Mesenchymal stem cell (in vitro differentiated cells and primary cell): Measurements from ENCODE around the gene SIN3B.

Source experiments
- DNase-seq: peaks from one replicate; pipeline ENCODE4 v3.0.0-alpha.2; 2013
- H2AFZ ChIP-seq: one replicate; pipeline ENCODE4 v1.6.1; 2013; ENCODE audit warnings: low read depth, mild to moderate bottlenecking, control low read depth, inconsistent platforms, low read length, moderate library complexity
- H2AK5ac ChIP-seq: 2 replicates; pipeline ENCODE4 v1.6.1; 2013; ENCODE audit warnings: low read length, moderate library complexity, mild to moderate bottlenecking, inconsistent platforms; ENCODE audit not compliant: severe bottlenecking
- H2BK120ac ChIP-seq: one replicate; pipeline ENCODE4 v1.6.1; 2013; ENCODE audit warnings: low read depth, mild to moderate bottlenecking, inconsistent platforms, low read length, moderate library complexity
- H2BK12ac ChIP-seq, 2 experiments: one replicate each; pipeline ENCODE4 v1.6.1; 2013; ENCODE audit warnings: inconsistent platforms in 2 of 2, low read length in 2 of 2, mild to moderate bottlenecking in 2 of 2, moderate library complexity in 2 of 2, control low read depth in 1 of 2
- H2BK15ac ChIP-seq: one replicate; pipeline ENCODE4 v1.6.1; 2013; ENCODE audit warnings: mild to moderate bottlenecking, low read depth, inconsistent platforms; ENCODE audit not compliant: poor library complexity, severe bottlenecking
- H2BK5ac ChIP-seq: 2 replicates; pipeline ENCODE4 v1.6.1; 2013; ENCODE audit warnings: low read depth, mild to moderate bottlenecking, low read length, control low read depth, inconsistent platforms; ENCODE audit not compliant: poor library complexity, severe bottlenecking
- H3K14ac ChIP-seq, 2 experiments: one replicate each; pipeline ENCODE4 v1.6.1; 2013; ENCODE audit warnings: inconsistent platforms in 2 of 2, low read length in 2 of 2, control low read depth in 1 of 2, mild to moderate bottlenecking in 1 of 2, moderate library complexity in 1 of 2
- H3K18ac ChIP-seq, 2 experiments: one replicate each; pipeline ENCODE4 v1.6.1; 2013; ENCODE audit warnings: inconsistent platforms in 2 of 2, low read length in 2 of 2, control low read depth in 1 of 2, low read depth in 1 of 2, mild to moderate bottlenecking in 1 of 2
- H3K23ac ChIP-seq, 2 experiments: one replicate each; pipeline ENCODE4 v1.6.1; 2013; ENCODE audit warnings: inconsistent platforms in 2 of 2, low read length in 2 of 2, mild to moderate bottlenecking in 2 of 2, moderate library complexity in 2 of 2, control low read depth in 1 of 2
- H3K27ac ChIP-seq: 2 replicates; pipeline ENCODE4 v1.5.1; 2013; ENCODE audit warnings: mild to moderate bottlenecking, moderate library complexity, low read length, control low read depth, inconsistent platforms; ENCODE audit not compliant: poor library complexity, severe bottlenecking
- H3K27me3 ChIP-seq, 2 experiments: 2 replicates each; pipeline versions ENCODE4 v1.6.1 to v1.7.0; 2013; ENCODE audit warnings: low read length in 2 of 2, mild to moderate bottlenecking in 2 of 2, moderate library complexity in 2 of 2, control low read depth in 1 of 2, inconsistent platforms in 1 of 2; ENCODE audit not compliant: control insufficient read depth in 1 of 2, insufficient read depth in 1 of 2
- H3K36me3 ChIP-seq, 2 experiments: 2 replicates each; pipeline versions ENCODE4 v1.6.1 to v1.7.0; 2013; ENCODE audit warnings: low read length in 2 of 2, control low read depth in 1 of 2, inconsistent platforms in 1 of 2, low read depth in 1 of 2, mild to moderate bottlenecking in 1 of 2; ENCODE audit not compliant: insufficient read depth in 2 of 2, control insufficient read depth in 1 of 2
- H3K4ac ChIP-seq, 2 experiments: one replicate each; pipeline ENCODE4 v1.6.1; 2013; ENCODE audit warnings: inconsistent platforms in 2 of 2, low read length in 2 of 2, mild to moderate bottlenecking in 2 of 2, moderate library complexity in 2 of 2, control low read depth in 1 of 2, low read depth in 1 of 2
- H3K4me1 ChIP-seq: 2 replicates; pipeline ENCODE4 v1.6.1; 2013; ENCODE audit warnings: low read depth, low read length, control low read depth; ENCODE audit not compliant: control insufficient read depth, insufficient read depth
- H3K4me2 ChIP-seq: 2 replicates; pipeline ENCODE4 v1.6.1; 2013; ENCODE audit warnings: low read length, mild to moderate bottlenecking, inconsistent platforms; ENCODE audit not compliant: poor library complexity, severe bottlenecking
- H3K4me3 ChIP-seq, 2 experiments: 2 replicates each; pipeline versions ENCODE4 v1.5.1 to v1.7.0; 2013; ENCODE audit warnings: low read length in 2 of 2, mild to moderate bottlenecking in 2 of 2, control low read depth in 1 of 2, low read depth in 1 of 2; ENCODE audit not compliant: insufficient read depth in 1 of 2
- H3K79me1 ChIP-seq: replicated peaks from 2 replicates; pipeline ENCODE4 v1.6.1; 2013; ENCODE audit warnings: mild to moderate bottlenecking, control low read depth, low read length, inconsistent platforms; ENCODE audit not compliant: poor library complexity, severe bottlenecking
- H3K9ac ChIP-seq: 2 replicates; pipeline ENCODE4 v1.7.0; 2013; ENCODE audit warnings: mild to moderate bottlenecking, low read length, moderate library complexity
- H3K9me3 ChIP-seq: 2 replicates; pipeline ENCODE4 v1.7.0; 2013; ENCODE audit warnings: mild to moderate bottlenecking, low read length; ENCODE audit not compliant: control insufficient read depth
- H4K8ac ChIP-seq: one replicate; pipeline ENCODE4 v1.6.1; 2013; ENCODE audit warnings: inconsistent platforms, mild to moderate bottlenecking, low read length, moderate library complexity
- H4K91ac ChIP-seq: one replicate; pipeline ENCODE4 v1.6.1; 2013; ENCODE audit warnings: mild to moderate bottlenecking, low read length, inconsistent platforms
- WGBS: methylation state at CpG from one replicate; pipeline ENCODE4 v1.1.7; 2013; ENCODE audit warnings: mixed read lengths; 5-methylcytosine and 5-hydroxymethylcytosine counted together

The SIN3B gene

GRCh38 chr19:16862826-16863415 is 33.7 kb downstream of the SIN3B start:
- H3K9me3 ChIP-seq = no peaks in the 10 kb centered on the region
- peak overlapping the region; percentile 61 for H4K8ac ChIP-seq
- WGBS = 98% methylated on average over 8 of the region's 10 CpGs
- no peak overlapping the region for H3K4me2 ChIP-seq
- H2AK5ac ChIP-seq = no peak overlapping the region
- H4K91ac ChIP-seq = no peak overlapping the region
- H3K36me3 ChIP-seq = peaks cover 77 to 80% of the 10 kb centered on the region in 2 experiments
- no peak overlapping the region for H3K4ac ChIP-seq
- H2BK12ac ChIP-seq = no peak overlapping the region
- H3K27ac ChIP-seq = no peak overlapping the region
- H3K4me1 ChIP-seq = peaks cover 6% of the 10 kb centered on the region
- no peak overlapping the region for H3K14ac ChIP-seq
- no peak overlapping the region for H3K23ac ChIP-seq
- no peak overlapping the region for H3K9ac ChIP-seq
- H2BK15ac ChIP-seq = no peak overlapping the region
- H2BK5ac ChIP-seq = no peak overlapping the region
- no peak overlapping the region for H3K18ac ChIP-seq
- H3K4me3 ChIP-seq = no peak overlapping the region
- no peak for DNase-seq
- no peaks in the 10 kb centered on the region for H3K27me3 ChIP-seq
- H2AFZ ChIP-seq = no peak overlapping the region
- peaks cover 38% of the 10 kb centered on the region for H3K79me1 ChIP-seq
- no peak overlapping the region for H2BK120ac ChIP-seq

GRCh38 chr19:16867211-16867610 is 38.0 kb downstream of the SIN3B start:
- Histone ChIP-seq H3K27me3 (no peaks in the 10 kb centered on the region), H4K91ac (no peak overlapping the region), H3K4me1 (peaks cover 6% of the 10 kb centered on the region), H2BK12ac (no peak overlapping the region), H3K4me2 (no peak overlapping the region), H2AK5ac (no peak overlapping the region), H3K4ac (no peak overlapping the region), H3K9me3 (no peaks in the 10 kb centered on the region), H3K36me3 (peaks cover 82 to 95% of the 10 kb centered on the region in 2 experiments), H3K18ac (no peak overlapping the region), H2BK15ac (no peak overlapping the region), H2BK5ac (no peak overlapping the region), H3K9ac (no peak overlapping the region), H3K79me1 (peaks cover 48% of the 10 kb centered on the region), H3K14ac (no peak overlapping the region), H3K4me3 (no peak overlapping the region), H2BK120ac (no peak overlapping the region), H4K8ac (no peak overlapping the region), H3K27ac (no peak overlapping the region), H3K23ac (no peak overlapping the region), H2AFZ (no peak overlapping the region)
- WGBS = 90% methylated on average over 10 of the region's 10 CpGs
- no peak for DNase-seq

GRCh38 chr19:16868423-16869130 is 39.4 kb downstream of the SIN3B start:
- H4K91ac ChIP-seq = peak overlapping the region; percentile 40
- no peak overlapping the region for H2AFZ ChIP-seq
- no peaks in the 10 kb centered on the region for H3K9me3 ChIP-seq
- H3K18ac ChIP-seq = no peak overlapping the region
- no peak overlapping the region for H3K9ac ChIP-seq
- H3K4ac ChIP-seq = no peak overlapping the region
- H4K8ac ChIP-seq = no peak overlapping the region
- H3K27ac ChIP-seq = no peak overlapping the region
- no peak overlapping the region for H2BK120ac ChIP-seq
- no peaks in the 10 kb centered on the region for H3K27me3 ChIP-seq
- peaks cover 80 to 96% of the 10 kb centered on the region in 2 experiments for H3K36me3 ChIP-seq
- no peak overlapping the region for H3K14ac ChIP-seq
- H3K4me3 ChIP-seq = no peak overlapping the region
- H2BK5ac ChIP-seq = no peak overlapping the region
- no peak overlapping the region for H2BK15ac ChIP-seq
- peaks cover 47% of the 10 kb centered on the region for H3K79me1 ChIP-seq
- H3K4me2 ChIP-seq = no peak overlapping the region
- no peak overlapping the region for H3K23ac ChIP-seq
- WGBS = 96% methylated on average over 20 of the region's 20 CpGs
- no peak overlapping the region for H2BK12ac ChIP-seq
- H2AK5ac ChIP-seq = no peak overlapping the region
- H3K4me1 ChIP-seq = peaks cover 6% of the 10 kb centered on the region
- DNase-seq = no peak

GRCh38 chr19:16869331-16869972 is 40.3 kb downstream of the SIN3B start:
- Histone ChIP-seq H3K18ac (no peak overlapping the region), H3K4ac (no peak overlapping the region), H3K36me3 (peaks cover 79 to 94% of the 10 kb centered on the region in 2 experiments), H3K4me1 (peaks cover 9% of the 10 kb centered on the region), H3K4me3 (no peak overlapping the region), H3K9ac (no peak overlapping the region), H4K91ac (no peak overlapping the region), H2AK5ac (no peak overlapping the region), H2BK12ac (no peak overlapping the region), H3K4me2 (no peak overlapping the region), H2AFZ (no peak overlapping the region), H4K8ac (no peak overlapping the region), H3K14ac (no peak overlapping the region), H2BK5ac (no peak overlapping the region), H3K27ac (no peak overlapping the region), H3K9me3 (no peaks in the 10 kb centered on the region), H3K23ac (no peak overlapping the region), H2BK15ac (no peak overlapping the region), H2BK120ac (no peak overlapping the region), H3K27me3 (no peaks in the 10 kb centered on the region), H3K79me1 (peaks cover 53% of the 10 kb centered on the region)
- WGBS = 95% methylated on average over 28 of the region's 30 CpGs
- DNase-seq = no peak
